ENCODE results near the gene SRGAP3.

Gene SRGAP3

GRCh38 chr3:8981296-8981695 lies 268.1 kb downstream of the SRGAP3 start:
- no peak for DNase-seq

- DNase-seq = no peak
These were observed 268.6 kb downstream of the SRGAP3 start for GRCh38 chr3:8980756-8981257.

- no peak for DNase-seq
These were observed 270.2 kb downstream of the SRGAP3 start for GRCh38 chr3:8979262-8979661.

- DNase-seq = no peak
These were observed 270.9 kb downstream of the SRGAP3 start for GRCh38 chr3:8978551-8978950.

GRCh38 chr3:8976540-8977182 lies 272.8 kb downstream of the SRGAP3 start:
- DNase-seq = no peak

GRCh38 chr3:8975081-8976020 lies 274.1 kb downstream of the SRGAP3 start:
- no peak for DNase-seq

GRCh38 chr3:8974458-8974857 lies 275.0 kb downstream of the SRGAP3 start:
- DNase-seq = no peak

- DNase-seq = no peak
These were observed 276.8 kb downstream of the SRGAP3 start for GRCh38 chr3:8972639-8973038.

GRCh38 chr3:8970971-8971589 lies 278.4 kb downstream of the SRGAP3 start:
- no peak for DNase-seq

GRCh38 chr3:8969241-8969640 lies 280.2 kb downstream of the SRGAP3 start:
- no peak for DNase-seq

- DNase-seq = no peak
These were observed 281.0 kb downstream of the SRGAP3 start for GRCh38 chr3:8968375-8968882.

GRCh38 chr3:8967553-8967952 lies 281.9 kb downstream of the SRGAP3 start:
- no peak for DNase-seq

- DNase-seq = no peak
These were observed 282.6 kb downstream of the SRGAP3 start for GRCh38 chr3:8966820-8967348.

GRCh38 chr3:8966150-8966819 lies 283.2 kb downstream of the SRGAP3 start:
- no peak for DNase-seq

GRCh38 chr3:8964436-8965370 lies 284.7 kb downstream of the SRGAP3 start:
- no peak for DNase-seq

GRCh38 chr3:8963137-8963853 lies 286.2 kb downstream of the SRGAP3 start, which contains the start of gene RAD18:
RAD18 (minus strand) TSS chr3:8963472; CDS start chr3:8963385, 87 bp downstream.
- DNase-seq = no peak

- DNase-seq = no peak
These were observed 287.1 kb downstream of the SRGAP3 start for GRCh38 chr3:8962226-8962861.

- no peak for DNase-seq
These were observed 289.8 kb downstream of the SRGAP3 start for GRCh38 chr3:8959668-8960067.

GRCh38 chr3:8954938-8955763 lies 294.3 kb downstream of the SRGAP3 start:
- no peak for DNase-seq
